ENCODE measurements around the gene SPINT1. TPM values are rescaled to one million over a fixed set of nuclear protein-coding genes. Genes with fewer than 3 reads are reported as not detected.

Gene SPINT1
- under 0.01 TPM in 1 of 2 replicates, not detected in the other for total RNA-seq

DNA sequence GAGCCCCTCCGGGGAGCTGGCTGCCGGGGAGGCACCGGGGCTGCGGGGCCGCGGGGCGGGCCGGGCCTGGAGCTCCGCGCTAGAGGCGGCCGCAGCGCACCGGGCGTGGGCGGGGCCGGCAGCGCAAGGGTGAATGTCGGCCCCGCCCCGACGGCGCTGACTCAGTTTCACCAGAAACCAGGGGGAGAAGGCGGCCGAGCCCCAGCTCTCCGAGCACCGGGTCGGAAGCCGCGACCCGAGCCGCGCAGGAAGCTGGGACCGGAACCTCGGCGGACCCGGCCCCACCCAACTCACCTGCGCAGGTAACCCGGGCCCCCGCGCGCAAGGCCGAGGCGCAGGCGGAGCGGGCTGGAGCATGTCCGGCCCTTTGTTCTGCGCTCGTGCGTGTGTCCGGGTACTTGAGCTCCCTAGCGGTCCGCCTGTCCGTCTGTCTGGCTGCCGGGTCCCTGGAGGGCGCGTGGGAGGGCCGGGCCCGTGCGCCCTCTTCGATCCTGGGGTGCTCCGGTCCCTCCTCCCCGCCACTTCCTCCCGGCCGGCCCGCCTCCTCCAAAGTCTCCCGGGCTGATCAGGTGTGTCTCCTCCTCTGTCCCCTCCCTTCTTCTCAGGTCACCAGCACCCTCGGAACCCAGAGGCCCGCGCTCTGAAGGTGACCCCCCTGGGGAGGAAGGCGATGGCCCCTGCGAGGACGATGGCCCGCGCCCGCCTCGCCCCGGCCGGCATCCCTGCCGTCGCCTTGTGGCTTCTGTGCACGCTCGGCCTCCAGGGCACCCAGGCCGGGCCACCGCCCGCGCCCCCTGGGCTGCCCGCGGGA is at the start of gene SPINT1:
Gene SPINT1, plus strand, starts transcription at position 164 of the 811 bp plus-strand sequence. Its CDS starts 507 bp downstream, at position 671.

DNA sequence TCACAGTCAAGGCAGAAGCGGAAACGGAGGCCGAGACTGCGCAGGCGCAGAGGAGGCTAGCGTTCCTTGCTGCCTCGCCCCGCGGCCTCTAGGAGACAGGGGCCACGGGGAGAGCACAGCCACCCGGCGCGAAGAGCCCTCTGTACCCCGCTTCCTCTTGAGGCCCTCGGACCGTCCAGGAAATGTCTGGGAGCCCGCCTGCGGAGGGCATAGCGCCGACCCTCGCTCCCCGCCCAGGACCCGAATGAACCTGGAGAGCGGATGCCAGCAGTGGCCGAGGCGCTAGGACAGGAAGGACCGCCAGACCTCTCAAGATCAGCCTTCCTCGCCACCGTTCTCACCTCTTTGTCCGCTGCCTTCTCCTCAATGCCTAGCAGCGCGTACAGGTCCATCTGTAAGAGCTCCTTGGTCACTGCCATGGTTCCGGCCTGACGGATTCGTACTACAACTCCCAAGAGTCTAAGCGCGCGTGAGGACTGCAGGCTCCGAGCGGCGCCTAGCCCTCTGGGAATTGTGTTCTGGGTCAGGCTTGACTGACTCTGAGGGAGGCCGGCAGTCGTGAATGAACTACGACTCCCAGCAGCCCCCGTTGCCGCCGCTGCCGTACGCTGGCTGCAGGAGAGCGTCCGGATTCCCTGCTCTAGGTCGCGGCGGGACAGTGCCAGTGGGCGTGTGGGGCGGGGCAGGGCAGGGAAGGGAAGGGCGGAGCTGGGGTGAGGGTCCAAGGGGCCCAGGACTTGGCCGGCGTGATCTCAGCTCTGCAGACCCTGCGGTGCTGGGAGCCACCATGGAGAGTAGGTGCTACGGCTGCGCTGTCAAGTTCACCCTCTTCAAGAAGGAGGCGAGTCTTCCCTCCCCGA is 36.6 kb upstream of the SPINT1 start, which contains the start of the genes DNAJC17 and ZFYVE19:
Gene DNAJC17, minus strand, starts transcription at position 446 of the 860 bp plus-strand sequence. Its CDS starts 27 bp downstream, at position 419.
Gene ZFYVE19, plus strand, starts transcription at position 62 of the 860 bp plus-strand sequence. Its CDS starts 501 bp downstream, at position 563.

GRCh38 chr15:40828447-40829036 is 15.3 kb upstream of the SPINT1 start, which contains the start of gene PPP1R14D:
Gene PPP1R14D (minus strand): TSS chr15:40828708. CDS start chr15:40828641, 67 bp downstream.

GRCh38 chr15:40873694-40874561 is 30.1 kb downstream of the SPINT1 start, which contains the start of gene RHOV:
Gene RHOV (minus strand): TSS chr15:40874234. CDS start chr15:40874139, 95 bp downstream.

GRCh38 chr15:40893733-40894680 is 50.2 kb downstream of the SPINT1 start, which contains the start of gene VPS18:
Gene VPS18 (plus strand): TSS chr15:40894450. CDS start chr15:40894769, 319 bp downstream.

Small RNA genes lying within 50 kb of the gene (small RNA-seq; reads per million reads assigned to genes)
- gene AC025166.1, result not detected

Other genes with a start within 250 kb of the SPINT1 start
- 20.6 and 40.9 TPM in 2 replicates for gene KNL1, start 249.8 kb upstream of the SPINT1 start, total RNA-seq
- gene RAD51, start 148.9 kb upstream of the SPINT1 start, total RNA-seq, result 4.0 and 4.5 TPM in 2 replicates
- gene RMDN3, start 88.8 kb upstream of the SPINT1 start, total RNA-seq, result 11.5 and 13.2 TPM in 2 replicates
- gene GCHFR, start 80.0 kb upstream of the SPINT1 start, total RNA-seq, result 0.37 and 0.78 TPM in 2 replicates
- not detected in 2 replicates for gene C15orf62, start 74.1 kb upstream of the SPINT1 start, total RNA-seq
- 13.9 and 16.9 TPM in 2 replicates for gene ZFYVE19, start 37.0 kb upstream of the SPINT1 start, total RNA-seq
- gene DNAJC17, start 36.6 kb upstream of the SPINT1 start, total RNA-seq, result 20.5 and 29.0 TPM in 2 replicates
- gene PPP1R14D, start 15.3 kb upstream of the SPINT1 start, total RNA-seq, result not detected in 2 replicates
- gene RHOV, start 30.2 kb downstream of the SPINT1 start, total RNA-seq, result not detected in 2 replicates
- 38.9 and 42.8 TPM in 2 replicates for gene VPS18, start 50.4 kb downstream of the SPINT1 start, total RNA-seq
- gene DLL4, start 85.3 kb downstream of the SPINT1 start, total RNA-seq, result not detected in 2 replicates
- gene CHAC1, start 109.4 kb downstream of the SPINT1 start, total RNA-seq, result 1.8 TPM in 2 replicates